MG63 (cell line): Measurements from ENCODE around the gene TNNC1. TPM values are rescaled to one million over a fixed set of nuclear protein-coding genes. Genes with fewer than 3 reads are reported as not detected.

Experiments used
- DNase-seq: peaks from one replicate; pipeline ENCODE4 v3.0.0-alpha.2; 2020
- H3K27me3 ChIP-seq: fragments of 250-450 bp; sonication (Bioruptor Pico); 2 replicates; pipeline ENCODE4 v1.5.1; 2020; ENCODE audit warnings: mild to moderate bottlenecking, moderate library complexity
- H3K36me3 ChIP-seq: fragments of 250-450 bp; sonication (Bioruptor Pico); 2 replicates; pipeline ENCODE4 v1.5.1; 2020; ENCODE audit warnings: mild to moderate bottlenecking, moderate library complexity
- H3K4me3 ChIP-seq: fragments of 250-450 bp; sonication (Bioruptor Pico); 2 replicates; pipeline ENCODE4 v1.5.1; 2020; ENCODE audit warnings: mild to moderate bottlenecking, moderate library complexity
- H3K9me3 ChIP-seq: fragments of 250-450 bp; sonication (Bioruptor Pico); 2 replicates; pipeline ENCODE4 v1.5.1; 2020; ENCODE audit warnings: mild to moderate bottlenecking, moderate library complexity
- total RNA-seq: library from RNA; depleted of rRNA; stranded (reverse); fragments of >200 nt; shearing (Covaris generic); gene quantifications from 2 replicates; pipeline ENCODE4 v1.2.3, GENCODE V29; 2014; ENCODE audit warnings: low replicate concordance

TNNC1 gene
- total RNA-seq, 1 experiment from 2014 or later = 0.99 TPM

DNA sequence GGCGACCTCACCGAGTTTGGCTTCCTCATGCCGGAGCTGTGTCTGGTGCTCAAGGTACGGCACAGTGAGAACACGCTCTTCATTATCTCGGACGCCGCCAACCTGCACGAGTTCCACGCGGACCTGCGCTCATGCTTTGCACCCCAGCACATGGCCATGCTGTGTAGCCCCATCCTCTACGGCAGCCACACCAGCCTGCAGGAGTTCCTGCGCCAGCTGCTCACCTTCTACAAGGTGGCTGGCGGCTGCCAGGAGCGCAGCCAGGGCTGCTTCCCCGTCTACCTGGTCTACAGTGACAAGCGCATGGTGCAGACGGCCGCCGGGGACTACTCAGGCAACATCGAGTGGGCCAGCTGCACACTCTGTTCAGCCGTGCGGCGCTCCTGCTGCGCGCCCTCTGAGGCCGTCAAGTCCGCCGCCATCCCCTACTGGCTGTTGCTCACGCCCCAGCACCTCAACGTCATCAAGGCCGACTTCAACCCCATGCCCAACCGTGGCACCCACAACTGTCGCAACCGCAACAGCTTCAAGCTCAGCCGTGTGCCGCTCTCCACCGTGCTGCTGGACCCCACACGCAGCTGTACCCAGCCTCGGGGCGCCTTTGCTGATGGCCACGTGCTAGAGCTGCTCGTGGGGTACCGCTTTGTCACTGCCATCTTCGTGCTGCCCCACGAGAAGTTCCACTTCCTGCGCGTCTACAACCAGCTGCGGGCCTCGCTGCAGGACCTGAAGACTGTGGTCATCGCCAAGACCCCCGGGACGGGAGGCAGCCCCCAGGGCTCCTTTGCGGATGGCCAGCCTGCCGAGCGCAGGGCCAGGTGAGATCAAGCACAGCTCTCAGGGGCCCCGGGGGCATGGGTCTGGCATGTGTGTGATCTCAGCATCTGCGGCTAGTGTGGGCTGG, 34.2 kb upstream of the TNNC1 start:
- Histone ChIP-seq H3K36me3 (no peaks in the 10 kb centered on the region; the same call in none of the 2 replicates), H3K4me3 (no peak overlapping the region), H3K9me3 (no peaks in the 10 kb centered on the region), H3K27me3 (no peaks in the 10 kb centered on the region)
- no peak for DNase-seq

DNA sequence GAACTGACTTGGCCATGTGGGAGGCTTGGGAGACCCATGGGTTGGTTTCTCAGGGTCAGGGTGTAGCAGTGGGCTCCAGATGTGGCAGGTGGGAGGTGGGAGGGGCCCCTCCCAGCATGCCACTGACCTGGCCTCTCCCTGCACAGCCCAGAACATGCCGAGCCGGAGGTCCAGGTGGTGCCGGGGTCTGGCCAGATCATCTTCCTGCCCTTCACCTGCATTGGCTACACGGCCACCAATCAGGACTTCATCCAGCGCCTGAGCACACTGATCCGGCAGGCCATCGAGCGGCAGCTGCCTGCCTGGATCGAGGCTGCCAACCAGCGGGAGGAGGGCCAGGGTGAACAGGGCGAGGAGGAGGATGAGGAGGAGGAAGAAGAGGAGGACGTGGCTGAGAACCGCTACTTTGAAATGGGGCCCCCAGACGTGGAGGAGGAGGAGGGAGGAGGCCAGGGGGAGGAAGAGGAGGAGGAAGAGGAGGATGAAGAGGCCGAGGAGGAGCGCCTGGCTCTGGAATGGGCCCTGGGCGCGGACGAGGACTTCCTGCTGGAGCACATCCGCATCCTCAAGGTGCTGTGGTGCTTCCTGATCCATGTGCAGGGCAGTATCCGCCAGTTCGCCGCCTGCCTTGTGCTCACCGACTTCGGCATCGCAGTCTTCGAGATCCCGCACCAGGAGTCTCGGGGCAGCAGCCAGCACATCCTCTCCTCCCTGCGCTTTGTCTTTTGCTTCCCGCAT, 33.4 kb upstream of the TNNC1 start:
- H3K36me3 ChIP-seq = no peaks in the 10 kb centered on the region; the same call in none of the 2 replicates
- H3K4me3 ChIP-seq = no peak overlapping the region
- DNase-seq = no peak
- no peaks in the 10 kb centered on the region for H3K9me3 ChIP-seq
- H3K27me3 ChIP-seq = no peaks in the 10 kb centered on the region

DNA sequence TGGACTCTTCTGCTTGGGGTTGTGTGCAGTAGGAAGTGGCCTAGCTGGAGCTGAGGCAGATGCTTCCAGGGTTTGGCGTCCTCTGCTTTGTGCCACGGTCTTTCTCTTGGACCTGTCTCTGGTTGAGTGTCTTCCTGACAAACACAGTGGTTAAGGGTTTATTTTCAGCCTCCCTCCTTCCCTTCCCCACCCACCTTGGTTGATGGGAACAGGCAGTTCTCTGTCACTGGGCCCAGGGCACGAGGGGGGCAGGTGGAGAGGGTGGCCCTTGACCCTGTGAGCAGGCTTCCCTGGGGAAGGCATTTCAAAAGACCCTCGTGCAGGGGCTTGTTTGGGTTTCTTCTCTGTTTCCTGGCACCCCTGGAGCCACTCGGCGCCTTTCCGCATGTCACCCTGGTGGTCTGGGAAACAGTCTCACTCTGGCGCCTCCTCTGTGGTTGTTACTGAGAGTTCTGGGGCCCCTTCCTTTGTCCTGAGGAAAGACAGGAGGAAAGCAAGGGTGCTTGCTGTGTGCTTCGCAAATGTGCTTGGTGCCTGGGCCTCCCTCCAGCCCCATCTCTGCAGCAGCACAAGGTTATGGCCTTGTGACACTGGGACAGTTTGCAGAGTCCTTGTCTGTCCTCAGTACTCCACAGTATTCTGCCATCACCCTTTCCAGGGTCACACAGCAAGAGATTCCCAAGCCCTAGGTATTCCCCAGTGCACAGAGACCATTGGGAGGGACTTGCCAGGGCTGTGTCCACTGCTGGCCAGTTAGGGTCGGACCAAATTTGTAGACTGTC, 31.0 kb upstream of the TNNC1 start:
- no peaks in the 10 kb centered on the region for H3K9me3 ChIP-seq
- no peaks in the 10 kb centered on the region for H3K27me3 ChIP-seq
- no peak overlapping the region for H3K4me3 ChIP-seq
- no peaks in the 10 kb centered on the region; the same call in 1 of the 2 replicates for H3K36me3 ChIP-seq
- DNase-seq = no peak

DNA sequence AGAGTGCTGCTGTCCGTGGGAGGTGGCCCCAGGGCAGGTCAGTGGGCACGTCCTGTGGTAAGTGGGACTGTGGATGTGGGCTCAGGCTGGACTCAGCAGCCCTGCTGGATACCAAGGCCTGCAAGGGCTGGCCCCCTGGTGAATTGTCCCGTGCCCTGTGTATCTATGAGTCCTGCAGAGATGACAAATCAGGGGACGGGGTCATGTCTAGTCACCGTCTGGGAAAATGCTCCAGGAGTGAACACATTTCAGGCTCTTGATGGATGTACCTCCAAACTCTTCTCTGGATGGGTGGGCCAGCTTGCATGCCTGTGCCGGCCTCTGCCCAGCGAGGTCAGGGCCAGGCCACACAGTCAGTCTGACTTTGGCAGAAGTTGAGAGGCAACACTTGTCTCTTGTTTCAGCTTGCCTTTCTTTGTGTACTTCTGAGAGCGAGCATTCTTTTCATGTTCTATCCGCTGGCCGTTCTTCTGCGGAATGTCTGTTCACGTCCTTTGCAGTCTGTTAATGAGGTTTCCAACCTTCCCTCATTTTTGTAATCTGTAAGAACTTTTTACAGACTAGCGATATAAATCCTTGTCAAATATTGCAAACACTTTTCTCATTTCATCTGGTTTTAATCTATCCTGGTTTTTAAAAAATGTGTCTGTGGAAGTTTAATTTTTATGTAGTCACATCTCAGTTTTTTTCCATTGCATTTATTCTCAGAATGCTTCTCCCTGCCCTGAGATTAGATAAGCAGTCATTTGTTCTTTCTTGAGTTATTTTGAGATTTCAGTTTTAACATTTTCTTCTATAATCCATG, 29.9 kb upstream of the TNNC1 start:
- Histone ChIP-seq H3K27me3 (no peaks in the 10 kb centered on the region), H3K9me3 (no peaks in the 10 kb centered on the region), H3K36me3 (no peaks in the 10 kb centered on the region; the same call in 1 of the 2 replicates), H3K4me3 (no peak overlapping the region)
- no peak for DNase-seq

DNA sequence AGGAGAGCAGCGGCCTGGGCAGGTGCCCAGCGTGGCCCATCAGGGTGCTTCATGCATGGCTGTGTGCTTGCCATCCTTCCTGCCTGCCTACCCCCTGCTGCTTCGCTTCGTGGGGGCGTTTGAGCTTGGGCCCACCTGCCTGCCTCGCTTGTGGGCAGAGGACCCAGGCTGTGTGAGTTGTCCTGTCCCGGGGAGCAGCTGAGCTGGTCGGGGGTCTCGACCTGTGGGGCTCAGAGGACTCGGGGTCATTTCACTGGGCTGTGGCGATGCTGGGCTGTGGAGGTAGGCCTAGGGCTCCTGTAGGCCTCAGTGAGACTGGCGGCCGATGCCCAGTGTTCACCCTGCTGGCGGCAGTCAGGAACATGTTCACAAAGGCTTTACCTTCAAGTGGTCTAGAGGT, 29.2 kb upstream of the TNNC1 start:
- no peaks in the 10 kb centered on the region for H3K9me3 ChIP-seq
- no peak for DNase-seq
- no peak overlapping the region for H3K4me3 ChIP-seq
- no peaks in the 10 kb centered on the region for H3K27me3 ChIP-seq
- no peaks in the 10 kb centered on the region; the same call in none of the 2 replicates for H3K36me3 ChIP-seq

DNA sequence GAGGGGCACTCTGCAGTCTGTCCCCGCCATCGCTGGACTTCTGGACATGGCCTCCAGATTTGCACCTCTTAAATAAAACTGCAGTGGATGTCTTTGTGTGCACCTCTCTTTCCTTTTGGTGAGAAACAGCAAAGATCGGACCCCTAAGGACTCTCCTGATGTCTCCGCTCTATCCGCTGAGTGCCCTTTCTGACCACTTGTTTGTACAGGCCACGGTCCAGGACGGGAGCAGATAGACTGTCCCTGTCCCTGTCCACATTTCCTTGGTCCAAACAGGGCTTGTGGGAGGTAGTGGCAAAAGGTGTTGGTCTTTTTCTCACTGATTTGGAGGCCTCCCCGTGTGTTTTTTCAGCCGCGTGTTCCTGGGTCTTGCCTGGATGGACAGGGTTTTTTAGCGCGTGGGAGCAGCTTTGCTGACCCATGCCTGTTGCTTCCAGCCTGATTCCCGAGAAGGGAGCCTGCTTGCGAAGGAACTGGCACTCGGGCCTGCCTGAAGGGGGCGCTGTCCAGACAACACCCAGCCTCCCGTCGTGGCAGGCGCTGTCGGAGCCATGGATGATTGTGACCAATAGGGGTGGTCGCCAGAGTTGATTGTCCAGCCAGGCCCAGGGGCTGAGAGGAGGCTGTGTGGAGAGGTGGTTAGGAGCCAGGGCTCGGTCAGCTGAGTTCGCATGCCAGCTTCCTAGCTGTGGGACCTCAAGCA, 28.1 kb upstream of the TNNC1 start:
- Histone ChIP-seq H3K9me3 (no peaks in the 10 kb centered on the region), H3K36me3 (no peaks in the 10 kb centered on the region; the same call in 1 of the 2 replicates), H3K4me3 (no peak overlapping the region), H3K27me3 (no peaks in the 10 kb centered on the region)
- peak; percentile 16 for DNase-seq

DNA sequence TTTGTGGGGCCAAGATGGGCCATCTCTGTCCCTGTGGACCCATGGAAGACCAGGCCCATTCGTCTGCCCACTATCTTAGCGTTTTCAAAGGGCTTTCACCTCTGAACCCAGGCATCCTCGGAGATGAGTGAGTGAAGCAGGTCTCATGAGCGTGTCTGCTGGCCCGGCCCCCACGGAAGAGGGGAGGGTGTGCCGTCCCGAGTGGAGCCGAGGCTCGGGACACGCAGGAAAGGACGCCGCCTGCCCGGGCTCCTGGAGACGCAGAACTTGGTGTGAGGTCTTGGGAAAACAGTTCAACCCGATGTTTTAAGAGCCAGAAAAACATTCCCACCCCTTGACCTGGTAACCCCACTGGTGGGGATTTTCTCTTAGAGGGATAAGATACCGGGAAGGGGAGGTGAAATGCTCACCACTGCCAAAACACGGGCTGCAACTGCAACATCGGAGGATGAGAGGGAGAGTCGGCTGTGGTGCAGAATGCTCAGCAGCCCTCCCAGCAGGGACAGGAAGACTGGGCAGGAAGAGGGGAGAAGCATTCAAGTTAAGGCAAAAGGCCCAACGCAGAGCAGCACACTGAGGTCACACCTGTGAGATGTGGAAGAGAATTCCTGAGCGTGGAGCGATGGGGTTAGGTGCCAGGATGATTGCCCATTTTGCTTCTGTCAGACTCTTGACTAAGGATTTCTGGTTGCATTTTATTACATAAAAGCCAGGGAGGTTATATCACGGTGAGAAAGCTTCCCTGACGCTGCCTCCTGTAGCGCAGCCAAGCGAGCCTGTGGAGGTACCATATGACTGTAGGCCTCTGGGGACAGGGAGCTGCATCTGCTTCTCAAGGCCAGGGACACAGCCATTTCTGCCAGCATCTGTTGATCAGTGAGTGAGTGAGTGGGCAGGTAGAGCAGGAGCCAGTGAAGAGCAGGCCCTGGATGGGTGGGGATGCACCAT, 27.2 kb upstream of the TNNC1 start:
- DNase-seq = no peak
- no peaks in the 10 kb centered on the region; the same call in 1 of the 2 replicates for H3K36me3 ChIP-seq
- no peak overlapping the region for H3K4me3 ChIP-seq
- H3K27me3 ChIP-seq = no peaks in the 10 kb centered on the region
- H3K9me3 ChIP-seq = no peaks in the 10 kb centered on the region

DNA sequence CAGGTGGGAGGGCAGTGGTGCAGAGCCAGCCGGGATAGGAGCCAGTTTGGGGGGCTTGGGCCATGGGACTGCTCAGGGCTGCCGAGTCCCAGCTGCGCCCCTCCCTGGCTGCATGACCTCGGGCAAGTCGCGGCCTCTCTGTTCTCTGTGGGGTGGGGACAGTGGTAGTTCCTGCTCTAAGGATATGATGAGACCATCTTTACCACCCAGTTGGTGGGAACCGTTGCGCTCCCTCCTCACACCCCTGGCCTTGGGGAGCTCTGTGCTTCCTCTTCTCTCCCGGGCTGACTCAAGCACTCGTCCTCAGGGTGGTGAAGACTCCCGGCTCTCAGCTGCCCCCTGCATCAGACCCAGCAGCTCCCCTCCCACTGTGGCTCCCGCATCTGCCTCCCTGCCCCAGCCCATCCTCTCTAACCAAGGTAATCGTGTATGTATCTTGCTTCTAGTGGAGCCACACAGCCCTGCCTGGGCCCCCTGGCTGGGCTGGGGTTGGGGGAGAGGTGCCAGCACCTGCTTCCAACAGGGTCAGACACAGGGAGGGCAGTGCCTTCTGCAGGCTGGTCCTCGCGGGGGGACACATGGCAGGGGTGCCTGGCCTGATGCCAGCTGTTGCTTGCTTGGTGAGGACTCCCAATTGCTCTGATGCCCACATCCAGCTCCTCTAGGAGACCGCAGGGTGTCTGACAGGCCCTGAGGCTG, 26.2 kb upstream of the TNNC1 start:
- Histone ChIP-seq H3K36me3 (no peaks in the 10 kb centered on the region; the same call in 1 of the 2 replicates), H3K27me3 (no peaks in the 10 kb centered on the region), H3K9me3 (no peaks in the 10 kb centered on the region), H3K4me3 (no peak overlapping the region)
- DNase-seq = no peak

DNA sequence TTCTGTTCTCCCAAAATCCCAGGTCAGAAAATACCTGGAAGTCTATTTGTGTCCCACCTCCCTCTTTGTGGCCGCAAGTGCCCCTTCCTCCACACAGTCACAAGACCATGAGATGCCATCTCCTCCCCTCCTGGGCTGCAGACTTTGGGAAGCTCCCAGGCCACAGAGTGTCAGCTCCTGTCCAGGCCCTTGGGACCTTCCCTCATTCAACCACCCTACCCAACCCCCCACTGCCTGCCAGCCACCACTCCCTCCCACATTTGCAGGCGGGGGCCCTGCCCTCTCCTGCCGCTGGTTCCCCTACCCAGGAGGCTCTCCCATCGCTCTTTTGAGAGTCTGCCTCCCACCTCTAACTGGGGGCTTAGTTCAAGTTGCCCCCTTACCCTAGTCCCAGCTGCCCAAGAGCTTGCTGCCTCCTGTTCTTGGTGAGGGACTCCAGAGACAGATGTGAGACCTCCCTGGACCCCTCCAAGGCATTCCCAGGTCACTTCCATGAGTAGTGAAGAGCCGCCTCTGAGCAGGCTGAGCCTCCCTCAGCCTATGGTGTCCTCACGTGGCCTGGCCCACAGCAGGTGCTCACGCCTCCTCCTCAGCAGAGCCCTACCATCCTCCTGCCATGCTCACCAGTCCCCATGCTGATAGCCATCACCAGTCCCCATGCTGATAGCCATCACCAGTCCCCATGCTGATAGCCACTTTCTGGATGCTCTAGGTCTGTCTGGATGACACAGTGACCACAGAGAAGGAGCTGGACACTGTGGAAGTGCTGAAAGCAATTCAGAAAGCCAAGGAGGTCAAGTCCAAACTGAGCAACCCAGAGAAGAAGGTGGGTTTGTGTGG, 25.4 kb upstream of the TNNC1 start:
- no peaks in the 10 kb centered on the region for H3K27me3 ChIP-seq
- no peak overlapping the region for H3K4me3 ChIP-seq
- no peaks in the 10 kb centered on the region for H3K9me3 ChIP-seq
- H3K36me3 ChIP-seq = no peaks in the 10 kb centered on the region; the same call in 1 of the 2 replicates
- no peak for DNase-seq

DNA sequence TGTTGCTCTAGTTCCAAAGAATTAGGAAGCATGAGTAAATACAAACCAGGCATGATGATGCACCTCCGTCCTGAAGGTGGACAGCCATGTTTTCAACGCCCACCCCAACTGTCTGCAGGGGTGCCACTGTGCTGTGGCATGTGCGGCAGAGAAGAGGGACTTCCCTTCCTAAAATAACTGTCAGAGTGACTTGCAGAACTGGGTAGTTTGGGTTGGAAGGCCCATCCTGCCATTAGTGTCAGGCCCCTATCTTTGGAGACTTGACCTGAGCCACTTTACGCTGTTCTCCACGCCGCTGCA, 23.9 kb upstream of the TNNC1 start:
- Histone ChIP-seq H3K9me3 (no peaks in the 10 kb centered on the region), H3K4me3 (no peak overlapping the region), H3K36me3 (no peaks in the 10 kb centered on the region; the same call in 1 of the 2 replicates), H3K27me3 (no peaks in the 10 kb centered on the region)
- DNase-seq = no peak

DNA sequence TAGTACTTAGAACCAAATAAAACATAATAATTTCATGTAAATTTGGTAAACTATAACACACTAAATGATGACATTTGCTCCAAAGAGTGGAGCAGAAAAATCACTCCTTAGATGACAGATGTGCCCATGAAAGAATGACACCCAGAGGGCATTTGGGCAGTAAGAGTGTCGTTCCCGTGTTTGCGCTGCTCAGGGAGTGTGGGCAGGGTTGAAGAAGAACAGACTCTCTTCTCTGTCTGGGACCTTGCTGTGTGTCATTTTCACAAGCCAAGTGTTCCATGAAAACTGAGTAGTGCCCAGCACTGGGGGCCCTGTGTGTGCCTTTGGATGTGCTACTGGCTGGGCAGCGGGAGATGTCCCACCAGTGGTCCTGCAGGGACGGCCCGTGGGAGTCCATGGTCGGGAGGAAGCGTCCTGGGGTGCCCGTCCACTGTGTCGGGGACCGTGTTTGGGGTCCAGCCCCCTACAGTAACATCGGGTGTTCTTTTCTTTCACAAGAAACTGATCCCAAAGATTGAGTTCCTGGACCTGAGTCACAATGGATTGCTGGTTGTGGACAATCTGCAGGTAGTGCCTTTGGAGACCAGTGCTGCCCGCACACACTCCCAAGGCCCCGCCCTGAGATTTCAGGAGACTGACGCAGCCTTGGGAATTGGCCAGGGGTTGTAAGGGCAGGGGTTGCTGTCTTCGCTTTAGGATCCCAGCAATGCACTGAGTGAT, 23.4 kb upstream of the TNNC1 start:
- DNase-seq = no peak
- peaks cover 3% of the 10 kb centered on the region for H3K36me3 ChIP-seq
- H3K4me3 ChIP-seq = no peak overlapping the region
- no peaks in the 10 kb centered on the region for H3K27me3 ChIP-seq
- no peaks in the 10 kb centered on the region for H3K9me3 ChIP-seq

DNA sequence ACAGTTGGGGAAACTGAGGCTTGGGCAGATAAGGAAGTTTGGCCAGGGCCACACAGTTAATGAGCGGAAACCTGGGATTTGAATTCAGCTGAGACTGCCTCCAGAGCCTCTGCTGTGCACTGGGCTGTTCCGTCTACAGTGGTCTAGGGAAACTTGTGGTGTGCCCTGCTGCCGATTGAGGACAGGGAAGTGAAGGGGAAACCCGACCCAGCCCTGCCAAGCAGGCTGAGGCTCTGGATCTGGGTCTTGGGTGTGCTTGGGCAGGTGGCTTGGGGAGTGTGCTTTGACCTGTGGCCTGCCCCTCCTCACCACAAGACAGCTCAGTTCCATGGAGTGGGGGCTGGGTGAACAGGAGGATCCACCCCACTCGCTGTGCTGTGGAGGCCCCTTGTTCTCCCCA, 19.2 kb upstream of the TNNC1 start:
- H3K36me3 ChIP-seq = peaks cover 3% of the 10 kb centered on the region
- DNase-seq = no peak
- no peaks in the 10 kb centered on the region for H3K27me3 ChIP-seq

More for the DNA sequence above, 19.2 kb upstream of the TNNC1 start:
- H3K9me3 ChIP-seq = no peaks in the 10 kb centered on the region
- no peak overlapping the region for H3K4me3 ChIP-seq
